Stimulated activated CD8-positive, alpha-beta memory T cell treated with anti-CD3 and anti-CD28 coated beads, Interleukin-2, amount 100 ng/mL, for 1 hour (primary cell): ENCODE measurements around the gene ANKS6.

Experiments
- DNase-seq, 2 donors: peaks; one replicate each; pipeline ENCODE4 v3.0.0-alpha.2; 2020; ENCODE audit warnings: low read depth in 2 of 2

ANKS6 gene

DNA sequence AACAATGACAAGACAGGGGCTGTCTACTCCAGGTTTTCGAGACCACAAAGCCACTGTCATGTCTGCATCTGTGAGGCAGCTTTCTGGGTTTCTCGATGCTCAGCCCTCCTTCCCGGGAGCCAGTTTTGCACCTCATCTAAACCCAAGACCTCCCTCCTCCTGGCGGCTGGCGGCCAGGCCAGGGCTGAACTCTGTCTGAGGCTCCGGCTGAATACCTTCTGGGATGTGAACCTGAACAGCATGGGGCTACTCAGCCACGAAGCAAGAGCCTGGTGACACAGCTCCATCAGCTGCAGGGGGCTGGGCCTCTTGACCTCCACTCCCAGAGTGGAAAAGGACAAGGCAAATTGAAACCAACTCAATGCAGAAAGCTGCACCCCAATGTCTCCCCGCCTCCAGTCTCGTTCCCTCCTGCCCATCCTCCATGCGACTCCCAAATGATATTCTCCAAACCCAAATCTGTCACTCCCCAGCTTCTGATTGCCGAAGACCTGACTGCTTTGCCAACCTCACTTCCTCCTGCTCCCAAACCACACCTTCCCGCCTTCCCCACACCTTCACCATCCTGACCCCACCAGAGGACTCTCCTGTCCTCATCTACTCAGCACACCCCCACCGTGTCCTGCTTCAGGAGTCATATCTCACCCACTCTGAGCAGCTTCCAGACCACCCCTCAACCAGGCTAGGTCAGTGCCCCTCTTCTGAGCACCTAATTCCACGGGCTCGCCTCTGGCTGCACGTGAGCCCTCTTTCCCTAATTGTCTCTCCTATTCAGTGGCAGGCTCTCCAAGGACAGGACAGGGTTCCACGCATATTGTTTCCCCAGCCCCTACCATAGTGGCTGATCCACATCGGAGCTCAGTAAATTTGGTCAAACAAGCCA, 4.5 kb downstream of the ANKS6 start:
- DNase-seq = no peak

DNA sequence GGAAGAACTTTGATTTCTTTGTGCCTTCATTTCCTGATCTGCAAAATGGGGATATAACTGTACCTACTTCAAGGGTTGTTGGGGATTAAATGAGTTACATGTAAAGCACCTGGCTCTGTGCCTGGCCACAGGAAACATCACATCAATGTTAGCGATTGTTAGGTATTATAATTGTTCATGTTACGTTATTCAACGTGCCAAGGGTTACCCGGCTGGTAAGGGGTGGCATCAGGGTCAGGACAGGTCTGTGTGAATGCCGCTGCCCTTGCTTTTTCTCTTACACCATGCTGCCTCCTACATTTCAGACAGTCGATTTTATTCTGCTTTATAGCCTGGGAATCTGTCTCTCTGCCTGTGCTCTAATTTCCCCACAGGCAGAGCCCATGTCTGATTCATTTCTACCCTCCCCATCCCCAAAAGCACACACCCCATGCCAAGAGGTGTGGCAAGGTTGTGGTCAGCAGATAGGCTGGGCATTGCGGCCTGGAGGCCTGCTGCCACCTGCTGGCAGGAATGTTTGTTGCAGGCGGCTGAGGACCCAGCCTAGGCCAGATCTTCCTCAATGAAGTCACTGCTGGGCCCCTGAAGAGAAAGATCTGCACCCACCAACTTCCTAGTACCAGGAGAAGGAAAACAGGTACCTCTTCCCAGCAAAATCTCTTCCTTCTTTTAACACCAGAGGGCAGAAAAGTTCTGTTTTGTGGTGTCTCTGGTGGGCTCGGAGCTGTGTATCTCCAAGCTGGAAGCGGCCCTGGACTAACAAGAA, 5.3 kb downstream of the ANKS6 start:
- peak in 1 of 2 donors; percentile 27 for DNase-seq

DNA sequence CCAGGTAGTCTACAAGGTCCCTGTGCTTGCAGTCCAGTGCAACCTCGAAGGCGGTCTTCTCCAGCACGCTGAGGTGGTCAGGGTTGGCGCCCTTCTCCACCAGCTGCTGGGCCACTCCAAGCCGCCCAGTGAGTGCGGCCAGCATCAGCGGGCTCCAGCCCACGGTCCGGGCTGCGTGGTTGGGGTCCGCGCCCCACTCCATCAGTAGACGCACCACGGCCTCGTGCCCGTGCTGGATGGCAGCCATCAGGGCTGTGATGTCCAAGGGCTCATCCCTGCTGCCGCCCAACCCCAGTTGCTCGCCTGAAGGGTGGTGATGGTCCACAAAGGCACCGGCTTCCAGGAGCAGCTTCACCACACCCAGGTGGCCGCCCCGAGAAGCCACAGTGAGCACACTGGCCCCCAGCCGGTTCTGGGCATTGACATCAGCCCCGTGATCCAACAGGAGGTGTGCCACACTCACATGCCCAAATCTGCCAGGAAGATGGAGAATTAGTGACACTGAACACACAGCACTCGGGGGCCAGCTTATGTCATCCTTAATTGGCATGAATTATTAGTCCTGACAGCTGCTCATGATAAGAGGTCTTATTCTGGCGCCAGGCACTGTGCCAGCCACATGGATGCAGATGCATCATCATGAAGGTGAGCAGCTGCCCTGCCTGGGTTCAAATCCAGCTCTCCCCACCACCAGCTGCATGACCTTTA, 6.1 kb downstream of the ANKS6 start:
- DNase-seq = no peak

DNA sequence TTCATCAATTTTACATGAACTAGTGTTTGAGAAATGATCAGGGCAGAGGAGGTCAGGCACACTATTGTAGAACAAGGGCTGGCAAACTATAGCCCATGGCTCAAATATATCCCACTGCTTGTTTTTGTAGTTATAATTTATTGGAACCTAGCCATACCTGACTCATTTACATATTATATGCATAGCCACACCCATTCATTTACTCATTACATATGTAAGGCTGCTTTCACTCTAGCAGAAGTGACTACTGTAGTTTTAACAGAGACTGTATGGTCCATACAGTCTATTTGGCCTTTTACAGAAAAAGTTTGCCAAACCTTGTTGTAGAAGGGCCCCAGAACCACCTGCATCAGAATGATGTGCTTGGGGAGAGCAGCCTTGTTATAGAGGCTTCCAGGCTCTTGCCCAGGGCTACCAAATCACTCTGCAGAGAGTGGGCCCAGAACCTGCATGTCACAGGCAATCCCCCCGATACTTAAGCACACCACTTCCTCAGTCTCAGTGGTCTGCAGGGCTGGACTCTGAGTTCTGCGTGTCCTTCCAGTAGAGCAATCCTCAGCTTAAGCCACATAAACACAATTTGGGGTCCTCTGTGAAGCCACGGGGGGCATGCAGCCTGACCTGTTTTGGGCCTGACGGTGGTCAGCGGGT, 6.7 kb downstream of the ANKS6 start:
- DNase-seq = no peak

DNA sequence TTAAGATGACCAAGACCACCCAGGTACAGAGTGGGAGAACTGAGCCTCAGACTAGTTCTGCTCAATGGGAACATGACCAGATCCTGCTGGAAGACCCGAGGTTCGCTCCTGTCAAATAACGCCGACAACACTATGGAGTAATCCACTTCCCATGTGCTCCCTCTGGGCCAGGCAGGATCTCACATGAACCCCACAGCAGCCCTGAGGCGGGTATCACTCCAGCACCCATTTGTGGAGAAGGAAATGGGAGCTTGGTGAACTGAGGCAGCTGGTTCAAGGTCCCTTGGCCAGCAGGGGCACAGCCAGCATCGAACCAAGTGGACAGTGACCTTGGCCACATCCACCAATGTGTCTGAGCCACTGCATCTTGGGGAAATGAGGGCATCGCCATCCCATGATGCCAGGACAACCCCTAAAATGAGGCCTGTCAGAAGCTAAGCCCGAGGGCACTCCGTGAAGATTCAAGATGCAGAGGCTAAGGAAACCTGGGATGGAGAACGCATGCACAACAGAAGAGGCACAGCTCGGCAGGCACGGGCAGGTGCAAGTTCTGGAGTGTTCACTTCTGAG, 8.5 kb downstream of the ANKS6 start:
- no peak for DNase-seq

DNA sequence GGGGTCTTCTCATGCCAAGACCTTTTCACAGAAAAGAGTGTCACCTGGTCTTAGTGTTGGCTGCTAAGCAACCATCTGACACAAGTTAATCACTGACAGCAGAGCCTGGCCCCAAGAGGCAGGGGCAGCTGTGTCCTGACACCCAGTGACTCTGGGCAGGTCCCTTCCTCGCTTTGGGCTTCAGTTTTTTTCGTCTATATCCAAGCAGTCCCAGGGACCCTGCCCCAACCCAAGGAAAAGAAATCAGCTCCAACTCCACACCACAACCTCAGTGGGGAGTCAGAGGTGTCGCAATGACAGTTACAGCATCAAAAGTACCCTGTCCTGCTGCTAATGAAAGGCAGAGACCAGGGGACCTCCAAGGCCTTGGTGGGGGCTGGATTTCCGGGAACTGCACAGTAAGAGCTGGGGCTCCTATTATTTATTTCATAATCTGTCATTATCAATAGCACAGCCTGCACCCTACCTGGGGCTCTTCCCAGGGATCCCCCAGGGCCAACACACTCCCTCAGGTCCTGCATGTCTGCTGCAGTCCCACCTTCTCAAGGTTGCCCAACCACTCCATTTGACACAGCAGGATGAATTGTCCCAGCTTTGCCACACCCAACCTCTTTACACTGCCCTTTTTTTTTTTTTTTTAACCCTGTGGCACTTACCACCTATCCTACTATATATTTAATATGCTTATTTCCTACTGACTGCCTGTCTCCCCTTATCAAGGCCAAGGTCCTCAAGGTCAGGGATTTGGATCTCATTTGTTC, 9.4 kb downstream of the ANKS6 start:
- no peak for DNase-seq

DNA sequence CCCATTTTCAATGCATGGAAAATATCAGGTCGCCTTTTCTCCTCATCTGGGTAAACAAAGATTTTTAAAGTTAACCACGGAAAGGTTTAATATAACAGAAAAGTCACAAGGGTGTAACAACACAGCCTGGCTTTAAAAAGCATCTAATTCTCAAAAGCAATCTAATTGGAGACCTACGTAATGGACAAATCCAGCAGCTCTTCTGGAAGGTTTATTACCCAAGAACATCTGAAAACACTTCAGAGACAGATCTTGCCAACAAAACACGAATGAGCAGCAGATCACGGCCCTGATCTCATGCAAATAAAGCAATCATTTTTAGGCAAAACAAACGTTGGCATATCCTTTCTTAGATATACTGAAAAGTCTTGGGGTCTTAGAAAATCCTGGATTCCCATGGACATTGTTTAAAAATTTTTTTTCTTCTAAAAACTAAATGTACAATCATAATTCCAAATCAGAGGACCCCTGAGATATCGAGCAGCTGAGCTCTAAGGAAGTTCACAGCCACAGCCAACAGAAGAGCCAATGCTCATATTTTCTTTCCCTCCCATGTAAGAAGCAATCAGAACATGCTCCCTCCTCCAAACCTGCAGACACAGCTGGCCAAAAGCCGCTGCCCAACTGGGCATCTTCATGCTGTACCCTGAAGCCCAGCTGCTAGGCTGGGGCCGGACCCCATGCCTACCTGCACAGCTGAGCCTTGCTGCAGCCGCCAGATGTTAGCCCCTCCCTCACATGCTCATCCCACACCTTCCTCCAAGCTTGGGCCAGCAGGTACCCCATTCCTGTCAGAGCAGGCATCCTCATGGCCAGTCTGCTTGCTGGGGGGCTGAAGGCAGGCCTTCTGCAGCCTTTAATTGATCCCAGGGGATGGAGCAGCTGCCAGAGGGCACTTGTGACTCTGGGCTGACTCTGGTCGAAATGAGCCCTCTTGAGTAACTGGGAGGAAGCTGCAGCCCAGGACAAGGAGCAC, 11.2 kb downstream of the ANKS6 start:
- no peak for DNase-seq

DNA sequence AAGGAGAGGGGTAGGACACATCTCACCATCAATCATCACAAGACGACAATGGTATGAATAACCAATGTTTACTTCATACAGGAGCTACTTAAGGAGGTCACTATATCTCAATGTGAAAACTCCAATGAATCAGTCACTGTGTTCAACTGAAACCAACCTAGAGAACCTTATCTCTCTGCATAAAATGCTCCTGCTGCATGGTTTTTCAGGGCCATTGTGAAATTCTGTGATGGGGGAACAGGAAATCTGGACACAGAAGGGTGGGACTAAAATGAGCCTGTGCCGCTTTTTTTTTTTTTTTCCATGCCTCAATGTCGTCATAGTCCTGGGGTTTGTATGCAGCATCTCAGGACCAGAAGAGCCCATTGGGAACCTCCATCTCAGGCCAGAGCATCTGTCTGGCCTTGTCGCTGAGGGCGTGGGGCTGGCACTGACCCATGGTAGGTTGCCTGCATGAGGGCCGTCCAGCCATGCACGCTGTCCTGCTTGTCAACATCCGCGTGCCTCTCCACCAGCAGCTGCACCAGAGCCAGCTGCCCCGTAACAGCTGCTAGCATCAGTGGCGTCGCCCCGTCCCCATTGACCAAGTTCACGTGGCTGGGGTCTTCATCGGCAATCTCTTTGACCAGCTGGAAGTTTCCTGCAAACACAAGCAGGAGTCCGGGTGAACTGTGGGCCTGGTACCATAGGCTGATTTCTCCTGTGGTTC, 12.7 kb downstream of the ANKS6 start:
- no peak for DNase-seq

DNA sequence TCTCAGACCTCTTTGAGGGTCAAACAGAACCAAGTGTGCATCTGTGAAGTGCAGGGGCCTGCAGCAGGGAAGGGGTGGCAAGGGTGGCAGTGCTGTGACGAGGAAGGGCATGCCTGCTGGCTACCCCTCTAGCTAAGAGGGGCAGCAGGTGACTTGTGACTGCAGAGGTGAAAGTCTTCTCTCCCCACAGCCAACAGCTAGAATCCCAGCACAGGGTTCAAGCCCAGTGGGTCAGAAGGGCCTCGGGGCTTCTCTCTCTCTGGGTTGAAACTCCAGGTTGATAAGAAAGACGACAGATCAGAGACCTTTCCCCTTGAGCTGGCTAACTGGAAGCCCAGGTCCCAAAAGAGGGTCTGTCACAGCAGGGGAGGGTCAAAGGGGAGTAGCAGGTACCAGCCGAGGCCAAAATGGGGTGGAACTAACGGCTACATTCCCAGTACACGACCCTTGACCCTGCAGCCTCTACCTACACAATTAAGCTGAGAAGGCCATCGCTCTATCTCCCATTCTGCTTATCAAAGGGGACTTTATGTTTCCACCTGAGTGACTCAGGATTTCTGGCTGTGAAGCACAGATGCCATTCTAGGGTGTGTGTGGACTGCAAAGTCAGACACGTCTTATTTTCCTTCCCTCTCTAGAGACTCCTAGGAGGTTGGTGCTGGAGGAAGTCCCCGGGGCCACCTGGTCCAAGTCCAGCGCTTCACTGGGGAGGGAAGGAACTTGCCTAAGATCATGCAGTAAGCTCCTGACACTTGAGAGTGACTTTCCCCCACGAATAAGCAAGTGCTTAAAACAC, 14.6 kb downstream of the ANKS6 start:
- no peak for DNase-seq

DNA sequence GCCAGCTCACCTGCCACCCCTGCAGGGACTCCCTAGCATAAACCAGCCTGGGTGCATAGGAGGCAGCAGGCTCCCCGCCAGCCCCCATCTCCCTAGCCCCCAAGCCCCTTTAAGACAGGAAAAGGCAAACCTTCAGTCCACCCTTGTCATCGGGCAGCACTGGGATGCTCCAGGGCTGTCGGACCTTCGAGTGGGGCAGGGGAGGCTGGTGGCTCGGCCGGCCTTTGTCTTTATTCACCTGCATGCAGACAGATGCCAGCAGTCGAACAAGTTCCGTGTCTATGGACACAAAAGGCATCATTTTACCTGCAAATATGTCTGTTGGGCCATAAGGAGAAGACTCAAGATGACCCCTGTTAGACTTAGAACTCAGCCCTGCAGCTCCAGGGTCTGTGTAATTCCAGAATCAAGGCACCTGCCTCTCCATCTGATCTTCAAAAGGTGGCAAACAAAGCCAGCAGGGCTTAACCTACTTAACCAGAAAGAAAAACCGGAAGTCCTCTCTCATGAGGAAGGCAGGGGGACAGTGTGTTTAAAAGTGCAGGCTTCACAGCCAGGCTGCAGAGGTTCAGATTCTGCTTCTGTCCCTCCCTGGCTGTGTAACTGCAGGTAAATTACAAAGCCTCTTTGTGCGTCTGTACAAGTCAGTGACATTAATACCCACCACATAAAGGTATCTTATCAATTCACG, 16.2 kb downstream of the ANKS6 start:
- no peak for DNase-seq

DNA sequence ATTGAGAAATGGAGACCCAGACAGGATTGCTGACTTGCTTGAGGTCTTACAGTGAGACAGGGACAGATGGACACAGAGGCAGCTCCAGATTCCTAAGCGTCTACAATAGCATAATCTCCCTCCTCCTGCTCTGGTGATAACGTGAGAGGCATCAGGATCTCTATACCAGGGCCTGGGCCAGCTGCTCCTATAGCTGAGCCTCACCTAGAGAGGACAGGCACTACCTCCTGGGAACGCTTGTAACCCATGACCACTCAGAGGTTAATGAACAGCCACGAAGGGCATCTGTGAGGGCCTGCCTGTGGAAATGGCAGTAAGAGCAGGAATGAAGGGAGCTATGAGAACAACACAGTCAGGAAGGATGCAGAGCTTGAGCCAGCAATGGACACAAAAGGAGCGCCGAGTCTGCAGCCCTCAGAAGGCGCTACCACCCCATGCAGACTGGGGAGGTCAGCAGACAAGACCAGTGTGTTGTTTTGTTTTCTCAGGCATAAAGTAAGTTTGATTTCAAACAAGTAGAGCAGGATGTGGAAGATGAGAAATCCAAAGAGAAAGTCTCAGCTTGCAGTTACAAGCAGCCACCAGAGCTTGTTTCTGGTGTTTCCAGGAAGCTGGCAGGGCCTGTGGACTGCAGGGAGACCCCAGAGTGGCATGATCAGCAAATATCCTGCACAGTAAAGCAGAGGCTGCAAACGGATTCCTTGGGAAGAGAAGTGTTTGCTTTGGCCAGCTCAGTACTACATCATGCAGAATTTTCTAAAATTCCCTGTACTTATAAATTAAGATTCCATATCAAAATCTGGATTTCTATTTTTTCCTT, 17.4 kb downstream of the ANKS6 start:
- no peak for DNase-seq

DNA sequence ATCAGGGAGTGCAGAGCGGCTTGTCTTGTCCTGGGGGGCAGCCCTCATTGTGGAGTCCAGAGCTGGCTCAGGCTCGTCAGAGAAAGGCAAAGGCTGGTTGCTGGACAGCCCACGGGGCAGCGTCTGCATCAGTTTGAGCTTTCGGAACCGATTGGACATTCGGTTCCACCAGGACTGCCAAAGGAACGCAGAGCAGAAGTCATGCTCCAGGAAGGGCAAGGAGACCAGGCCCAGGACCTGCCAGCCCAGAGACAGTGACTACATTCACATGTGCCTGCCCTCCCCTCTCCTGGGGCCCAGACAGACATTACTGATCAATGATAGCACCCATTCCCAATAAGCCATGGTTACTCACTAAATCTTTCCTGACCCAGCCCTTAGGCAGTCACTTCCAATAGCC, 18.1 kb downstream of the ANKS6 start:
- DNase-seq = no peak

DNA sequence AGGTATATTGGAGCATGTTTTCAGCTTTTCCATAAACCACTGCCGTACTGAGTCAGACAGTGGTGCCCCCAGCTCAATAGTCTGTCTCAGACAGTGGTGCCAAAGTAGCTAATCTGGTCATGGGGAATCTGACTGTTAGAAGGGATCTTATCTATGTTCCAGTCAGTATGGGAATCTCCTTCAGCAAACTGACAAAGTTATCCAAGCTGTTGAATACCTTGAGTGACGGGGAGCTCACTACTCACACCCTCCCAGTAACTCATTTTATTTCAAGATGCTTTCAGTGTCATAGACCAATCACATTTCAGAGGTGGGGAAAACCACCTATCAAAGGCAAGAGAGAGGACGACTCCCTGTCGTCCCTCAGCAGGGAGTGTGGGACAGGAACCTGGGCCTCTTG, 18.7 kb downstream of the ANKS6 start:
- no peak for DNase-seq

DNA sequence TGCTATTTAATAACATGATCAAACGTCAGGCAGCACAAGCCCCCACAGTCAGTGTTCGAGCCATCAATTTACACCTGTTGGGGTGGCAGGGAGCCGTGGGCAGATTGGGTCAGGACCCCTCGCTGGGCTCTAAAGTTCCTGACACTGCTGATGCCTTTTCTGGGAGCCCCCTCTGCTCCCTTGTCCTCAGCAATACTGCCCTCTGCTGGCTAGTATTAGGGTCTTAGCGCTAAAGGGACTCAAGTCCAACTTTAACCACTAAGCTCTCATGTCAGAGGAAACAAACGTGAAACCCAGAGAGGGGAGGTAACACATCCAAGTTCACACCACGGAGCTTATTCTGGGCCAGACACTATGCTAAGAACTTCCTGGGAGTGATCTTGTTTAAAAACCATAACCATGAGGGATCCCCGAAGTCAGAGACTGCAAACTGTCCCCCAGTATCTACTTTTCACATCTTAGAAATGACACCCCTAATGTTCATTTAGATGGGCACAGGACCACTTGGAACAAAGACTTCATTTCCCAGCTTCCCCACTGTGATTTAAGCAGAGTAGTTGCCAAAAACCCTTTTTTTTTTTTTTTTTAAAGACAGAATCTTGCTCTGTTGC, 20.4 kb downstream of the ANKS6 start:
- DNase-seq = no peak

DNA sequence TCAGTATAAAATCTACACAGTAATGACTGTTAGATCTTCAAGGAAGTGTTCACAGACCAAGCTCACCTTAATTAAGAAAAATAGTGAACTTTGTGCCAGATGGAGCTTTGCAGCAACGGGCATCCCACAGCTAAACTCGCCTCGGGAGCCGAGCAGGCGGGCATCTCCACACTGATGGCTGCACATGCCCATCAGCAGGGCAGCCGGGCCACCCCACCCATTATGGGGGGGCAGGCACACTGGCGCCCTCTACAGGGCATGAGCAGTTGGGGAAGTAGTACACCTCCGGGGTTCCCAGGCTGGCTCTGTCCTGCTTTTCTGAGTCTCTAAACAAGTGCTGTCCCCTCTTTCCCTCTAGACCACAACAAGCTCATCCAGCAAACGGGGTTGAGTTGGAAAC, 21.6 kb downstream of the ANKS6 start:
- no peak for DNase-seq

DNA sequence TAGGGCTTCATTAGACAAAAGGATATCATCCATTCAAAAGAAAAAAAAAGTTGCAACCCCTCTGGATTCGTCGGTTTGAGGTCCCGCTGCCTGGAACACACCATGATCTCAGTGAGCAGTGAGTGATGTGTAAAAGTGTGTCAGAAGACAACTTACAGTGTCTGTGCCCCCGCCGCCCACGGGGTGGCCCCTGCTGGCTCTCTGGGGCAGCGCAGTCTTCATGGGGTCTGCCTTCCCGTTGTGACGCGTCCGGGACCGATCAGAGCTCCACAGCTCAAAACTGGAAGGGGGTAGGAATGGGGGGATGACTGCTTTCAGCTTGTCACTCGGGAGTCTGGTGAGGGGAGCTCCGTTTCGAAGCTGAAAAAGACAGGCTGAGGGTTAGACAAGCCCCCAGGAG, 22.6 kb downstream of the ANKS6 start:
- no peak for DNase-seq
